Non-pigmented ciliary epithelial cell (primary cell): ENCODE results near the gene SPC24.
A peak's percentile ranks its signal among the peaks of the same experiment; 100 is the strongest.
"Not testable (repeated sequence)": the region's sequence is repeated elsewhere in the genome, so short reads cannot be mapped to it uniquely, and the experiment has no call there.

Experiments
- DNase-seq: peaks from one replicate; pipeline ENCODE4 v3.0.0-alpha.2; 2010; ENCODE audit warnings: low read depth

Gene SPC24

DNA sequence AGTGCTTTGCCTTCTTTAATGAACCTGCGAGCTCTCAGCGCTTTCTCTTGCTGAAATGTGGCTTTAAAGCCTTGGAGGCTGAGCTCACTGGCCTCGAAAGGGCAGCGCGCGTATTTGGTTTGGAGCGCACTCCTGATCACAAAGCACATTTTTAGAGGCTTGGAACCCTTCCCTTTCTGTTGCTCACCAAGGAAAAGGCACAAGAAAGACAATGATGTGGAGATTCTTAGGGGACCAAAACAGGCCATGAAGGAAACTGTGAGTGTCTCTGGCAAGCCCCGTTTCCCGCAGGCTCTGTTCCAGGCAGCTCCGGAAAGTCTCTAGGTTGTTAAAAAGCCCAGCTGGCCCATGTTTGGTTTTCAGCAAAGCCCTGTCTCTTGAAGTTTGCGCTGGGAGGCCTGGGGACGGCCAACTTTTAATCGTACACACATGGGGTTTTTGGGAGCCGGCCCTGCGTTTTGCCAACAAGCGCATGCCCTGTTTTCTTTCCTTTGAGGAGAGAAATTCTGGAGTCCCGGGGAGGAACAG, 9.4 kb upstream of the SPC24 start:
- DNase-seq = no peak

DNA sequence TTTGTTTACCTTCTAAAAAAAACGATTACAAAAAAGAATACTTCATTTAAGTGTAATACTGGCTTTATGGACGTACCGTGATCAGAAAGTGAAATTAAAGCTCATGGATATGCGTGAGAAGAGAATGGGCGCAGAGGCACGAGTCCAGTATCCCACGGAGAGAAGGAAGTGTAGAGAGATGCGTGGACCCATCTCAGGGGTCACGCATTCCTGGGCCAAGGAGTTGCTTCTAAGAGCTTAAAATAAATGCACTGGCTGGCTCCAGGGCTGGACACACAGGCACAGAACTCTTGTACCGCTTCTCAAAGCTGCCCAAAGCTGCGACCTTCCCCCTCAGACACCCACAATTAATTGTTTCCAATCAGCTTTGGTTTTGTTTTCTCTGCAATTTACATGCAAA, 8.7 kb upstream of the SPC24 start:
- DNase-seq = no peak

- DNase-seq = not testable (repeated sequence)
Measured at GRCh38 chr19:11160440-11160768, 4.8 kb upstream of the SPC24 start.

GRCh38 chr19:11159598-11160439, 4.2 kb upstream of the SPC24 start:
- no peak for DNase-seq

DNA sequence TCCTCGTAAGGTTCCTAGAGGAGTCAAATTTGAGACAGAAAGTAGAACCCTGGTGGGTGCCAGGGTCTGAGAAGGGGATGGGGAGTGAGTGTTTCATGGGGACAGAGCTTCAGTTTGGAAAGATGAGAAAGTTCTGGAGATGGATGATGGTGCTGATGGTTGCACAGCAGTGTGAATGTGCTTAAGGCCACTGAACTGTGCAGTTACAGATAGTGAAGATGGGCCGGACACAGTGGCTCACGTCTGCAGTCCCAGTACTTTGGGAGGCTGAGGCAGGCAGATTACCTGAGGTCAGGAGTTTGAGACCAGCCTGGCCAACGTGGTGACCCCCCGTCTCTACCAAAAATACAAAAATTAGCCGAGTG, 917 bp downstream of the SPC24 start:
- DNase-seq = no peak

- no peak for DNase-seq
Measured at GRCh38 chr19:11152318-11153062, 3.1 kb downstream of the SPC24 start.

GRCh38 chr19:11151181-11151580, 4.4 kb downstream of the SPC24 start:
- no peak for DNase-seq

DNA sequence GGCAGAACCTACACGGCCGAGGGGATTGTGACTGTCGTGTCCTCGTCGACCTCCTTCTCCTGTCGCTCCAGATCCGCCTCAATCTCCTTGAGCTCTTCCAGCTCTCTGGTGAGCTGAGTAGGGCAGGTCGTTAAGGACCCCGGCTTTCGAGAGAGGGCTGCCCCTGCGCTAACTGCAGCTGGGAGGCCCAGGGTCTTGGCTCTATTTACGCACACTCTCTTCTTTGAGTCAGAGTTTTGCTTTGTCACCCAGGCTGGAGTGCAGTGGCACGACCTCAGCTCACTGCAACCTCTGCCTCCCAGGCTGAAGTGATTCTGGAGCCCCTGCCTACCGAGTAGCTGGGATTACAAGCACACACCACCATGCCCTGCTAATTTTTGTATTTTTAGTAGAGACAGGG, 7.6 kb downstream of the SPC24 start:
- DNase-seq = no peak

- DNase-seq = no peak
Measured at GRCh38 chr19:11145536-11145924, 10.1 kb downstream of the SPC24 start.

DNA sequence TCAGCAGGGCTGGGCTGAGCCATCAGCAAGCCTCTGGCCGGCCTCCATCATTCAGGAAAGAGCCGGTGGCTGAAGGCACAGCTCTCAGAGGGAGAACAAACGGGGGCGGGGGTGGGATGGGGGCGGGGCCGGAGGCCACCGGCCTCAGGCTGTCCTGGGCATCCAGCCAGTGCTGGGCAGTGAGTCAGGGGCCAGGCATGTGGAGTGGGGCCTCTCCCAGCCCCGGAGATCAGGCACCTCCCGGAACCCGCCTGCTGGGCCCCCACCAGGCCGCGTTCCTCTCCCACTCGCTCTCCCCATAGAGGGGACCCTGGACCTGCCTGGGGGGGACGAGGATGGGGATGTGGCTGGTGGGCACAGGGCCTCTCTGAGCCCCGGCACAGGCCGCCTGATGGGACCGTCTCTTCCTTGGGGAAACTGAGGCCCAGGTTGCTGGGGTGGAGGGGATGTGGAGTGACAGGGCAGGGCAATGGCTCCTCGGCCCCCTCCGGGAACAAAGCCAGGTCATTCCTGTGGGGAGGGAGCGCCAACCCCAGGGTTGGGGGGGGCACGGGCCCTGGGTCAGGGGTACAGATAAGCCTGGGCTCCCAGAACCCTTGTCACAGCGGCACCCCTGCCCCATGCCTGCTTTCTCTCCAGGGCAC, 12.9 kb downstream of the SPC24 start:
- peak; percentile 67 for DNase-seq

- DNase-seq = no peak
Measured at GRCh38 chr19:11141937-11142527, 13.6 kb downstream of the SPC24 start.

- no peak for DNase-seq
Measured at GRCh38 chr19:11140896-11141295, 14.7 kb downstream of the SPC24 start.

- not testable (repeated sequence) for DNase-seq
Measured at GRCh38 chr19:11140023-11140538, 15.5 kb downstream of the SPC24 start.

DNA sequence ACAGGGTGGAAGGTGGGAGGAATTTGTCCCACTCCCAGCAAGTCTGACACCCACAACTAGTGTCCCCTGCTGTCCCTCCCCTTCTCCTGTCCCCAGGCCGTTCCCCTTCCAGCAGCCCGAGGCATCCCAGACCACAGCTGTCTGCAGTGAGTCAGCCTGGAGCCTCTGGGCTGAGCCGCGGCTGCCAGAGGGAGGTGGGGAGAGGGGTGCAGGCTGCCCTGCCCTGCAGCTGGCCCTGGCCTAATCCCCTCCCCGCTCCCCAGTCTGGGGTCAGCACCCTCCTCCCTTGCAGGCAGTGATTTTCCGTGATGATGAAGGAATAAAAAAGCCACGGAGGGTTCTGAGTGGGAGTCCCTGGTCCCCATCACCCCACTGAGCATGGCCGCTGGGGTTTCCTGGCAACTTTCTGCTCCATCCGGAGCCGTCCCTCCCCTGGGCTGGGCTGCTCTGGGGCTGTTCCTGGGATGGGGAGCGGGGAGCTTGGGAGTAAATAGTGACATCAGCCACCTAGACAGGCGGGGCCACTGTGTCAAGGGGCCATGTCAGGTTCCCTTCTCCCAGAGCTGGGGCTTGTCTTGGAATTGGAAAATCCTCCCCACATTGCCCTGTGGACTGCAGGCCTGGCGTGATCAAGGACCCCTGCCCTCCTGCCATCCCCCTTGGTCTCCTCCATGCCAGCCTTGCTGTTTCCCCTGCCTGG, 16.8 kb downstream of the SPC24 start:
- no peak for DNase-seq

DNA sequence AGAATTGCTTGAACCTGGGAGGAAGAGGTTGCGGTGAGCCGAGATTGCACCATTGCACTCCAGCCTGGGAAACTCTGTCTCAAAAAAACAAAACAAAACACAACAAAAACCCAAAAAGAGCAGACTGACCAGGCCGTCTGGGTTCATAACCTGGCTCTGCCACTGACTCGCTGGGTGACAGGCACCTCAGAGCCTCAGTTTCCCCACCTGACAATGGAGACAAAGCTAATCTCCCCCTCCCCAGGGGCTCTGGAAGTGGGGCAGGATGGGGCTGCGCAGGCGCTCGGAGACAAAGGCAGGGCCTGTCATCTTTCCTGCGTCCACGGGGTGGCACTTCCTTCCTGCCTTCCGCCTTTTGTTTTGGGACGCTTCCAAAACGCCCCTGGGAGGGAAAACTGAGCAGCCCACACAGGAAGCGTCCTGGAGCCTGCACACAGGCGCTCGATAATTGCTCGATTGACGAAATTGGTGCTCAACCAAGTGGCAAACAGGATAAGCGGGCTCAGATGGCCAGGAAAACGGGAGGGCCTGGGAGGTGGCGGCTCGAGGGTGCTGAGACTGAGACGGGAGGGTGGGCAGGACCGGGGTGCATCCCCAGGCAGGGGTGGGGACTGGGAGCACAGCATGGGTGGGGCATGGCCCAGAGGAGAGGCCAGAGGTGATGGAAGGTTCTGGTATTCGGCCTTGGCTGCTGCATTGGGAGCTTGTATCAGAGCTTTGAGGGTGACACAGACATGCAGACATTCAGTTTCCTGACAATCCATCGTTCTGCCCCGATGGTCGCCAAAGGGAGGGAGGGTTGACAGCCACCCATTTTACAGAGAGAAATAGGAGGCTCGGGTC, 17.8 kb downstream of the SPC24 start:
- peak; percentile 50 for DNase-seq

DNA sequence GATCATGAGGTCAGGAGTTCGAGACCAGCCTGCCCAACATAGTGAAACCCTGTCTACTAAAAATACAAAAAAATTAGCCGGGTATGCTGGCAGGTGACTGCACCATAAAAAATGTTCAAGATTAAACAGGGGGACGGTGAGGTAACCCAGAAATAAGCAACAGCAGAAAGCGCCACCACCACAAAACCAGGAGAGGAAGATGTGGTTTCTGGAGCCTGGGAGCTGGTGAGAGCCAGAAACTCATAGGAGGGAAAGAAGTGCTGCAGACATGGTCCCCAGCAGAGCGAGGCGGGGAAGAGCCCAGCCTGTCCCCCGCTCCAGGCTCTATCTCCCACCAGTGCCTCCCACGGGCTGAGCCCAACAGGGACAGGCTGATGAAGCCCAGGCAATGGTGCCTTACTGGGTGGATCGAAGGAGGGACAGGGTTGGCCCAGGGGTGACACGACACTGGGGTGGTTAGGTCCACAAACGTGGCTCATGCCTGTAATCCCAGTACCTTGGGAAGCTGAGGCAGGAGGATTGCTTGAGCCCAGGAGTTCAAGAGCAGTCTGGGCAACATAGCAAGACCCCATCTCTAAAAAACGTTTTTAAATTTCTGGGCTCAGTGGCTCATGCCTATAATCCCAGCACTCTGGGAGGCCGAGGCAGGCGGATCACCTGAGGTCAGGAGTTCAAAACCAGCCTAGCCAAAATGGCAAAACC, 19.0 kb downstream of the SPC24 start:
- DNase-seq = no peak

- DNase-seq = no peak
Measured at GRCh38 chr19:11131471-11131870, 24.1 kb downstream of the SPC24 start.

- no peak for DNase-seq
Measured at GRCh38 chr19:11130824-11131455, 24.6 kb downstream of the SPC24 start.

GRCh38 chr19:11127905-11128304, 27.7 kb downstream of the SPC24 start:
- no peak for DNase-seq
